Activated CD4-positive, CD25-positive, alpha-beta regulatory T cell treated with anti-CD3 and anti-CD28 coated beads, Interleukin-2, amount 50 U/mL, for 16 hours (primary cell): ENCODE measurements around the gene WRNIP1.

Experiments used
- DNase-seq: peaks from one replicate; pipeline ENCODE4 v3.0.0-alpha.2; 2020; ENCODE audit warnings: low read depth, low spot score

The WRNIP1 gene

DNA sequence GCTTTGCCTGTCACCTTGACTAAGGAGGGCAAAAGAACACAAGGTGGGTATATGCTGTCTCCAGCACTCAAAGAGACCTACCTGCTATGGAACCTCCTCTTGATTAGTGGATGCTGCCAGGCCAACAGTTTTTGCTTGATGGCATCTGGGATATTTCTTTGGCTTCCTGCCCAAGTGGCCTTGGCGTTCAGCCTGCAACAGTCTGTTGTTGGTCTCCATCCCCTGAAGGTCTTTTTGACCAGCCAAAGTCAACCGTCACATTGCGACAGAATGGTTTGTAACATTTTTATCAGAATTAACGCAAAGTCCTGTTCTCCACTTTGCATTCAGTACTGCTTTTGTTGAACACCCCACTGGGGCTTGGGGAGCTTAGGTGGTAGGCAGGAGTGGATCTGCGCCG, 39.3 kb downstream of the WRNIP1 start:
- DNase-seq, result no peak

DNA sequence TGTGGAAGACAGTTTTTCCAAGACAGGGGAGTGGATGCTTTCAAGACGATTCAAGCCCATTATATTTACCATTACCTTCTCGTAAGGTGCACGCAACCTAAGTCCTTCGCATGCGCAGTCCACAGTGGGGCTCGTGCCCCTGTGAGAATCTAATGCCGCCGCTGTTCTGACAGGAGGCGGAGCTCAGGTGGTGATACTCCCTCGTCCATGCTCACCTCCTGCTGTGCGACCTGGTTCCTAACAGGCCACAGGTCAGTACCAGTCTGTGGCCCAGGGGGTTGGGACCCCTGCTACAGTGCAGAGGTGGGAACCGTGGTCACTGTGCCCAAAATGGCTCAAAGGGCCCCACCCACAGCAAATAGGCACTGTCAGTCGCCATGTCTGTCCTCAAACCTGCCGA, 39.8 kb downstream of the WRNIP1 start:
- no peak for DNase-seq

DNA sequence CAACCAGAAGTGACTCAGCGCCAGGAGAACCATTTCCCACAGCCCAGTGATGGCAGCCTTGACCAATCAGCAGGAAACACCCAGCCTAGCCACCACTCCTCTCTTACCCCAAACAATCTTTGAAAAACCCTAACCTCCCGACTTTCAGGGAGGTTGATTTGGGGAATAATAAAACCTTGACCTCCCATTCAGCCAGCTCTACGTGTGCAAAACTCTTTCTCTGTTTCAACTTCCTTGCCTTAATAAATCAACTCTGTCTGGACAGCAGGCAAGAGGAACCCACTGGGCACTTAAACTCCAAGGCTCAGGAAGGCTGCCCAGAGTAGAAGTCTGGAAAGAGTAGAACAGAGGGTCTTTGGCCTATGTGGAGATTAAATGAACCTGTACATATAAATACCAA, 41.5 kb downstream of the WRNIP1 start:
- no peak for DNase-seq

DNA sequence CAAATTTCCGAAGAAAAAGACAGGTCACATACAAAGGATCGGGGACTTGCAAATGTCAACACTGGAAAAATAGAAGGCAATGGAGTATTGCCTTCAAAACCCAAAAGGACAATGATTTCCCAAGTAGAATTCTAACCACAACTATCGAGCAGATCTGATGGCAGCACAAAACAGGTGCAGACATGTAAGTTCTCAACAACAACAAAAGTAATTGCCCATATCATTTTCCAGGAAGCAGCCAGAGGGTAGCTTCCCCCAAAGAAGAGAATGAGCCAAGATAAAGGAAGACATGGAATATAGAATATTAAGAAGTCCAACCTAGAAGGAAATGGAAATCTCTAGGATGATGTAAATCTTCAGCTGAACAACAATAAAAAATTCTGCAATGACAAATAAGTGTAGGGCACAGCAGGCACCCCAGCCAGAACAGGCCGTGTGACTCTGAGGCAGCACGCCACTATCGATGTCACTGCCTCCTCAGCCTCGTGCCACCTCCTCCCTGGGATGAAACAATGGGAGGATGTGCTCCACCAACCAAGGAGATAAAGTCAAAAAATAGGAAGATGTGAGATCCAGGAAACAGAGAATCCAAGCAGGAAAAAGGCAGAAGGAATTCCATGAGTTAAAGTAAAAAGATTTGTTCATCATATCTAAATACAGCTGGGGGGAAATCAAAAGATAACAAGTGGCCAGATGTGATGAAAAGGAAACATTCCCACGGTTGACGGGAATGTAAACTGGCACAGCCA, 42.3 kb downstream of the WRNIP1 start:
- no peak for DNase-seq

DNA sequence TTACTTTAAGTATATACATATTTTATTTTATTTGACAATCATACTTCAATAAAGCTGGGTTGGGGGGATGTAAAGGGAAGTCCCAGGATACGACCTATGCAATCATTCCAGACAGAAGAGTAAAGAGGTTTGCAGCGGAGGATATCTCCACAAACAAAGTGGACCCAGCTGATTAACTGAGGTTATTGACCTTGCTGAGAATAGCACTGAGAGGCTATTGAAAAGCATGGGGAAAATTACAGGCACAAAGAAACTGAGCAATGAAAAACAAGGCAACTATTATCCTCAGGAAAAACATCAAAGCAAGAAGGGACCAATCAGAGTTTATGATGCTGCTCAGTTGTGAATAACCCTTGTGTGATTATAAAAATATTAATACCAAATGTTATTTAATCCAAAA, 43.8 kb downstream of the WRNIP1 start:
- DNase-seq, result no peak

DNA sequence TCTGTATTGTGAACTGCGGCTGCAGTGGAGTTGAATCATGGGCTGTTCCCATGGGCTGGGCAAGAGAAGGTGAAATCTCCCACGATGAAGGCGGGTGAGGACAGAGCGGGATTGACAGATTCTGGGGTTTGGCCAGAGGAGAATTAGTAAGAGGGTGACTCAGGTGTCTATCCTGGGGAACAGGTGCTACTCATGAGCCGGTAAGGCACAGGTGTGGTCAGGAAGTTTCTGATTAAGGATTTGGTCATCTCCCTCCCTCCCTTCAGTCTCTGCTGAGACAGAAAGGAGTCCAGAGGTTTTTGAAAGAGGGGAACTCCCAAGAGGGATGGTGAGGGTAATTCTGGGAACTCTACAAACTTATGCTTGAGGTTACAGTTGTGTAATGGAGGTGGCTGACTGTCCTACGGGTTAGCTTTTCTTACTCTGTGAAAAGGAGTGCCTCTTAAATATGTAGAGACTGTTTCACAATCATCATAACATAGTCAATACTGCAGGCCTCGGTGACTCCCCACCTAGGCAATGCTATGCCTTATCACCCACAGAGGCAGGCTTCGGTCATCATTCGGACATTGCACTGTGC, 45.0 kb downstream of the WRNIP1 start:
- DNase-seq, result no peak

DNA sequence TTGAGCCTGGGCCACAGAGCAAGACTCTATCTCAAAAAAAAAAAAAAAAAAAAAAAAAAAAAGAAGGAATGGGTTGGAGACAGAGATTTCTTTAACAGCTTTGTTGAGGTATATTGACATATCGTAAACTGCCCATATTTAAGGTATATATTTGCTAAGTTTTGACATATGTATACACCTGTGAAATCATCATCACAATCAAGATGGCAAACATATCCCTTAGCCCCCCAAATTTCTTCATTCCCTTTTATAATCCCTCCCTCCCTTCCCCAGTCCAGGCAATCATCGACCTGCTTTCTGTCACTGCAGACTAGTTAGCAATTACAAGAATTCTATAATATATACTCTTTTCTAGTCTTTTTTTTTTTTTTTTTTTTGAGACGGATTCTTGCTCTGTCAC, 47.5 kb downstream of the WRNIP1 start:
- DNase-seq, result no peak

DNA sequence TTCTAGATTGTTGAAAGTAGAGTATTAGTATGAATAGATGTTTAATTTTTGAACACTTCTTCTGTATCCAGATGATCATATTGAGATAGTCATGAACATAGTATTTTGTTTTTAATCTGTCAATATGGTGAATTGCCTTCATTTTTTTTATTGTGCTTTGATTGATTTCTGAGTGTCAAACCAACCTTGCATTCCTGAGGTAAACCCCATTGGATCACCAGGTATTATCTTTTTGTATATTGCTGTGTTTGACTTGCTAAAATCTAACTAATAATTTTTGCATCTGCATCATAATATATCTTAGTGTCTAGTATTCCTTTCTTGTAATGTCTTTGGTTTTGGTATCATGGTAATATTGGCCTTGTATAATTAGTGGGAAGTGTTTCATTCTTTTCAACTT, 51.0 kb downstream of the WRNIP1 start:
- DNase-seq, result no peak

DNA sequence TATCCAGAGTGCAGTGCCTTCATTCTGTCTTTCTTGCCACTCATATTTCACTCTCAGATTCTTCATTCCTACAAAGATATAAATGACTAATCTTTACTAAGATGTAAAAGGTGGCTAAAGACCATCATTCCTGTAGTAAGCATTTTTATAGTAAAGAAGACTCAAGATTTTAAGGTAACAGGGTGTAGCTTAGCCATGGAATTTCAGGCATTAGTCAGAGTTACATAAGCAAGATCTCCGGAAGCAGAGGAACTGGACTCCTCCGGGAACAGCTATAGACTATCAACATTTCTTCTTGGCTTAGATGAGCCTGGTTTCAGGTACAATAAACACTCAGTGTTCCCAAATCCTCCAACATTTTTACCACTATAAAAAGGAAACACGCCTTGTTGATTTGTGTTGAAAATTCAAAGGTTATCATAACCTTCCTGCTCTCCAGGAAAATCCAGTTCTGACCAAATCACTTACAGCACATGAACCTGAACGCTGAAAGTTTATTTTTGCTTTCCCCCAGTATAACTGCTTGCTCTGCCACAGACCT, 52.8 kb downstream of the WRNIP1 start:
- DNase-seq, result no peak

DNA sequence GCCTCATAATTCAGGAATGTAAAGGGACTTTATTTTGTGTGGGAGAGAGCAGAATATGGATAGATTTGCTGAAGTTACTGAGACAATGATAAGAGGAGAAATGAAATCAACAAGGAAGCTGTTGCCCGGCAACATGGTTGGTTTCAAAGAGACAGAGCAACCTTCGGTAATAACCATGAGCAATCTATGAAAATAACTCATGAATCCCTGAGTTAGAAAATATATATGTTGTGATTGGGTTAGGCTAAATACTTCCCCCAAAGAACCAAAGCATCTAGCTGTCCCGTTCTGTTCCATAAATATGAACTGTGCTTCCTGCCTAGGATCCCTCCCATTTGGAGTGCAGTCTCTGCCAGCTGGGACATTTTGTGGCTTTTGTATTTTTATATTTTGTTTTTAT, 53.4 kb downstream of the WRNIP1 start:
- DNase-seq, result no peak

DNA sequence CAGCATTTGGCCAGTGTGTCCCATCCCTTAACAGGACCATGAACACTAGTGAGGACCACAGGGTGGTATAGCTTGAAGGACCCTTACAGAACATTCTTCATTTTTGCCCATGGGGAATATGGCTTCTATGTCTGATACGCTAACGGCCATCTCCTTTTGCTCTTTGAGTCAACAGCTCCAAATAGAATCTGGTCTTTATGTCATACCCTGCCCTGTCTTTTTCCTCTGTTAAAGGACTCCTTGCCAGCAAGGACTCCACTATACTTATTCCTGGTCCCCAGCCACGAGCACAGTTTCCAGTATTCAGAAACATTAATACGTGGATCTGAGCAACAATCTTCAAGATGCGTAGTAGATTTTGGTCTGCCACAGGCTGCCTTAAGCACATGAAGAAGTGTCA, 53.9 kb downstream of the WRNIP1 start:
- no peak for DNase-seq

DNA sequence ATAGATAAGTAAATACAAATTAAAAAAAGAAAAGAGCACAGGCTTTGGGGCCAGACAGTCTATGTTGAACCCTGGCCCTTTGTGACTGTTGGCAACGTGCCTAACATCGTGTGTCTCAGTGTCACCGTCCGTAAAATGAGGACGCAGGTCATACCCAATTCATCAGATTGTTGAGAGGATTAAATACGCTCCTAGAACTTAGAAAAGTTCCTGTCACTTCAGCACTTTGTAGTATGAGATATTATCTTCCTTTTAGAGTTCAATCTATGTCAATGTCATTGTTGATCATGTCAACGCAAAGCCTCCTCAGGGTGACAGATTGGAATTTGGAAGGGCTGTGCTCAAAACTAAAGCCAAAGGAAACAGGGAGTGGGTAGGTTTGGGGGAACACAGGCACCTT, 54.8 kb downstream of the WRNIP1 start:
- no peak for DNase-seq

DNA sequence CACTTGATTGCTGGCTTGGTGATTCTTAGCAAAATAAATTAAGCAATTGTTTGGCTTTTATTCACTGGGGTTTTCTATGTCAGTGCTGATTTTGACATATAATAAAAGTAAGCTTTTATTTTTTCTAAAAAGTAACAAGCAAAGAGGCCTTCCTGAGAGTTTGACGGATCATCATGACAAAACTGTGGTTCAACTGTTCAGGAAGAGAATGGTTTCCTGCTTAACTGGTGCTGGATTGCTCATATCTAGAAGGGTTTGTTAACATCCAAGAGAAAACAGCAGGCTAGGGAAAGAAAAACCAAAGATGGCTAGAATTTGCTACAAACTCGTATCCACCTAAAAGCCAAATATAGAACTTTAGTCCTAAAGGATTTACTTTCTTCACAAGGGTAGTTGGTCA, 55.2 kb downstream of the WRNIP1 start:
- DNase-seq, result no peak

DNA sequence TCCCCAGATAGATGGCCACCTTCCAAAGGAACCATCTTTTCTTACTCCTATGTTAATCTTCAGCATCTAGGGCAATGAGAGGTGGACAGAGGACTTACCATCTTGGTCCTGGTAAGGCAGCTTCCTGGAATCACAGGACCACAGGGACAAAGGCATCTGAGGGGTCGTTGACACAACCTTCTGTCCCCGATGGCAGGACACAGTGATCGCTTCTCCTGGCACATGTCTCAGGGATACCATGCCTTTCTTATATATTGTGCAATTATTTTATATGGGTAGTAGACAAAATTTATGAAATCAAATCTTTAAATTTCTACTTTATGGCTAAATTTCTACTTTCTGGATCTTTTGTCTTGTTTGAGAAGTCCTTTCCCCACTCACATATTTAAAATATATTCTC, 56.4 kb downstream of the WRNIP1 start:
- DNase-seq, result no peak

DNA sequence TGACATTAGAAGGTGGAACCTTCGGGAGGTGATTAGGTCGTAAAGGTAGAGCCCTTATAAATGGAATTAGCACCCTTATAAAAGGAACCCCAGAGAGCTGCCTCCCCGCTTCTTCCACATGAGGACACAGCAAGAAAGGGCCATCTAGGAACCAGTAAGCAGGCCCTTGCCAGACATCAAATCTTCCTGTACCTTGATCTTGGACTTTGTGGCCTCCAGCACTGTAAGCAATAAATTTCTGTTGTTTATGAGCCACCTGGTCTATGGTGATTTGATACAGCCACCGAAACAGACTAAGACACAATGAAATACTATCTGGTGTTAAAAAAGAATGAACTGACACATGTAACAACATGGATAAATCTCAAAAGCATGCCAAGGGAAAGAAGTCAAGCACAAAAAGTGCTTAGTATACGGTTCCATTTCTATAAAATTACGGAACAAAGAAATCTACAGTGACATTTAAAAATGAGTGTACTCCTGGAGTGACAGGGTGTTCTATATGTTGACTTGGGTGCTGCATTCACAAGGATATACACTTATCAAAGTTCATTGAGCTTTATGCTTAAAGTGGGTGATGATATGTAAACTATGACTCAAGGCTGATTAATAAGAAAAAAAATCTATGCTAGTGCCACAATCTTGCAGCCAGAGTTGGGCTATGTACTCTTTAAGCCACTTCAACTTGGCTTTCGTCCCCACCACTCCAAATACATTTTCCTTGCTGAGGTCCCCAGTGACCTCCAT, 58.1 kb downstream of the WRNIP1 start:
- no peak for DNase-seq

DNA sequence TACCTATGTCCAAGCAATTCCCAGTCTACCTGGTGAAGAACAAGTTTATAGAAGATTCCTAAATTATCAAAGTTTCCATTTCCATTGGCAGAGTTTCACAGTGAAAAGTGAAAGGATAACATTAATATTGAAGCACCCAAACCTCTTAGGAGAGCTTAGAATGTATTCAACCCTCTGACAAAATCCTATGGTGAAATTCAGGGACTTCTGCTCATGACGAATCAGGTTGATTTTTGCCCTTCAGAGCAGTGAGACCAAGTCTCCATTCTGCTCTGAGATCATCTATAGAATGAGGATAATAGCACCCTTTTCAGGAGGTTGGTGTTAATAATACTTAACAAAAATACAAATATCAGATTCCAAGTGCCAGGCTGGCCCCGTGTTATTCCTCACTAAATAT, 60.9 kb downstream of the WRNIP1 start:
- DNase-seq, result no peak

DNA sequence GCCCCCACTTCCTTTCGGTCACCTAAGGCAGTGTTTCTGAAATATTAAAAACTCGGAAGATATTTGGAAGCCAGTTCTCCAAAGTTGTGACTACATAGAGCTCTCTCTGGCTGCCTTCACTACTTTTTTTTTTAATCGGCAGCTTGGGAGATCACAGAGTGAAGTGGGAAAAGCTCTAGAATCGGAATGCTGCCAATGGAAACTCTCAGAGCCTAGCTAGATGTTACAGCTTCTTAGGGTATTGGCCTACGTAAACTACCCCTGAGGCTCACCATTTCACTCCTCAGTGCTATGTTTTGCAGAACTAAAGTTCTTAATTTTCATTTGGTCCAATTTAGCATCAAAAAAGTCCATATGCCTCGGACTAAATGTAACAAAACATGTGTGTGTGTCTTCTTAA, 61.9 kb downstream of the WRNIP1 start:
- no peak for DNase-seq

DNA sequence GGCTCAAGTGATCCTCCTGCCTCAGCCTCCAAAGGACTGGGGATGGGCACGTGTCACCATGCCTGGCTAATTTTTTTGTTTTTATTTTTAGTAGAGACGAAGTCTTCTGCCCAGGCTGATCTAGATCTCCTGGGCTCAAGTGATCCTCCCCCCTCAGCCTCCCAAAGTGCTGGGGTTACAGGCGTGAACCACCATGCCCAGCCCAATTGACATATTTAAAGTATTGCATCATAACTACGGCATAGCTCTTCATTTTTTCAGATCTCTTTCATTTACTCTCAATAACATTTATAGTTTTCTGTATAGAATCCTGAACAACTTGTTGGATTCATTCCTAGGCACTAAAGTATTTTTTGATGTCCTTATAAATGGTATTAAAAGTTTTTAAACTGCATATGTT, 63.4 kb downstream of the WRNIP1 start:
- no peak for DNase-seq

DNA sequence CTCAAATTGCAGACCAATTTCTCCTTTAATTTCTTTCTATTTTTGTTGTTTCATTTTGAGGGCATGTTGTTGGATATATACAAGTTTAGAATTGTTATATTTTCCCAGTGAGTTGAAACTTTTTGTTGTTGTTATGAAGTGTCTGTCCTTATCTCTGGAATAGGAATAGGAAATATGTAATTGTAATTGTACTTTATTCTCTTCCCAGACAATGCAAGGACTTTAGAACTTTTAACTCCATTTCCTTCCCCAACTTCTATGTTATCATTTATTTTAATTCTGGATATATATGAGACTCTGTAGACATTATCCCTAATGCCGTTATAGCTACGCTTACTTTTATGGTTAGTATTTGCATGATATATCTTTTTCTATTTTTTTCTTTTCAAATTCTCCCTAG, 64.1 kb downstream of the WRNIP1 start:
- DNase-seq, result no peak

DNA sequence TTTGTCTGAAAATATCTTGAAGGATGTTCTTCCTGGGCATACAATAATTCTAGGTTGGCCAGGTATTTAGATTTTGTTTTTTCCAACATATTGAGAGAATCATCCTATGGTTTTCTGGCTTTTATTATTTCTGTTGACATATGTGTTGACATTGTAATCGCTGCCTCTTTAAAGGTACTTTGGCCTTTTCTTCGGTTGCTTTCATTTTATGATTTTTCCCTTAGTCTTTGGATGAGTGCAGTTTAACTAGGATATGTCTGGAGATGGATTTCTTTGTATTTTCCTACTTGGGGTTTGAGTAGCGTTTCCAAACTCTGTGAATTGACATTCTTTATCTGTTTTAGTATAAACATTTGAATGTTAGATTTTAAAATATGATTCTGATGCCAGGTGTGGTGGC, 65.0 kb downstream of the WRNIP1 start:
- DNase-seq, result no peak

DNA sequence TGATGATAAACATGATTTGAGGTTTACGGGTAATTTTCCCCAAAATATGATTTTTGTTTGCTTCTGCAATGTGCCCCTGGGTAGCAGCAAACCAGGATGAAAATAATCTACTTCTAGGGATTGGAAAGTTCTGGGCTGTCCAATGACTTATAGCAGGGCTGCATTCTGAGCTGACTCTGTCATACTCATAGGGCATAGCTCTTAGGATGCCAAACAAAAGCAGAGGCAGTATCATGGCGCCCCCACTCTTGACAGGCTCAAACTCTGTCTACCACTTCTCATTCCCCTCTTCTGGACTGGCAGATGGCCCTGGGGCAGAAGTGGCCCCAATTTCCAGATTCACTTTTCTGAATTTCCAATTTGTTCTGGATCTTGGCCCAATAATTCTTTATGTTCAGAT, 66.2 kb downstream of the WRNIP1 start:
- no peak for DNase-seq

DNA sequence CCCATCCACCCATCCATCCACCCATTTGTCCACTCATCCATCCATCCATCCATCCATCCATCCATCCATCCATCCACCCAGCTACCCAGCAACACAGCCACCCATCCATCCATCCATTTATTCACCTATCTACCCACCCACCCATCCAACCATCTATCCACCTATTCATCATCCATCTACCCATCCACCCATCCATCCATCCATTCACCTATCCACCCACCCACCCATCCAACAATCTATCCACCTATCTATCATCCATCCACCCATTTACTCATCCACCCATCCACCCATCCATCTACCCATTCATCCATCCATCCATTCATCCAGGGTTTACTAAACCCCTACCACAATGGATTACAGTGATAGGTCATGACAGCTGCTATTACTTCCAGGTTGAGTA, 69.1 kb downstream of the WRNIP1 start:
- DNase-seq, result no peak
